Prostate gland (tissue), 2 donors: ENCODE results near the gene NREP.

ENCODE experiments used
- POLR2A ChIP-seq: fragments of 450-650 bp; IDR thresholded peaks from one replicate; pipeline ENCODE4 v1.6.1; 2016; ENCODE audit warnings: antibody characterized with exemption, mild to moderate bottlenecking
- POLR2AphosphoS5 ChIP-seq: sonication (generic); formaldehyde crosslinking; IDR thresholded peaks from one replicate; pipeline ENCODE4 v1.6.1; 2017; ENCODE audit warnings: antibody characterized with exemption
- TF ChIP-seq, protein P1 (sequence below), 4 experiments: fragments of 200-600 bp in 2 of 4; fragments of 450-650 bp in 2 of 4; sonication (generic) in 2 of 4; IDR thresholded peaks; 1 replicate in 3 of 4; 2 replicates in 1 of 4; pipeline ENCODE4 v1.5.1; 2016 to 2019; ENCODE audit warnings: antibody characterized with exemption in 4 of 4, mild to moderate bottlenecking in 2 of 4, moderate library complexity in 2 of 4

DNA sequence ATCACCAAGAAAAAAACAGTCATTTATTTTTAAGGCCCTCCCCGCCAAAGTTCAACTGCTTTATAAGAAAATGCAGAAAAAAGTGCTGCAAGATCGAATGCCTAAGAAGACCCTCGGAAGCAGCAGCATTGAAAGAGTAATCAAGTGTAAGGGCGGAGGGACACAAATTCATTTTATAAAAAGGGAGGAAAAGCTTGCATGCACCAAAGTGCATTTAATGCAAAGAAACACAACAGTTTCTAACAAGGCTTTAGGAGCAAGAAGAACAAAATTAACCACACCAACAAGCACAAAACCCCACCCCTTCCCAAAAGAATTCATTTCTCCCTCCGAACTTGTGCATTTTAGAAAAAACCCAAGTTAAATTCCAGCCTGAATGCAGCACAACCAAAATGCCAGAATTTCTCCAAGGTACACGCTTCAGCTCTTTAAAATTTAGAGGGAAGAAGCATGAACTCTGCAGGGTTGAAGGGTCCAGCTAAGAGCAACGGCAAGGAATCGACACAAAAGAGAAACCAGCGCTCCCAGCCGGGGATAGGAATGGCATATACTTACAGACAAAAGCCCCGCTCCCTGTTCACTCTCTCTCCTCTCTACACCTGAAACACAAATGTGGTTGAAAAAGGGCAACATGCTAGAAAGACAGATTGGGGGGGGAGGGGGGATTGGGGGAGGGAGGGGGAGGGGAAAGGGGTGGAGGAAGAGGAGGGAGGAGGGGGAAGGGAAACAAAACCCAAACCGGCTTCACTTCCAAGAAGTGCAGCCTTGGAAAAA is at the start of gene NREP:
- no peak for TF ChIP-seq POLR2A
- no peak for TF ChIP-seq POLR2AphosphoS5
- TF ChIP-seq, protein P1, sequence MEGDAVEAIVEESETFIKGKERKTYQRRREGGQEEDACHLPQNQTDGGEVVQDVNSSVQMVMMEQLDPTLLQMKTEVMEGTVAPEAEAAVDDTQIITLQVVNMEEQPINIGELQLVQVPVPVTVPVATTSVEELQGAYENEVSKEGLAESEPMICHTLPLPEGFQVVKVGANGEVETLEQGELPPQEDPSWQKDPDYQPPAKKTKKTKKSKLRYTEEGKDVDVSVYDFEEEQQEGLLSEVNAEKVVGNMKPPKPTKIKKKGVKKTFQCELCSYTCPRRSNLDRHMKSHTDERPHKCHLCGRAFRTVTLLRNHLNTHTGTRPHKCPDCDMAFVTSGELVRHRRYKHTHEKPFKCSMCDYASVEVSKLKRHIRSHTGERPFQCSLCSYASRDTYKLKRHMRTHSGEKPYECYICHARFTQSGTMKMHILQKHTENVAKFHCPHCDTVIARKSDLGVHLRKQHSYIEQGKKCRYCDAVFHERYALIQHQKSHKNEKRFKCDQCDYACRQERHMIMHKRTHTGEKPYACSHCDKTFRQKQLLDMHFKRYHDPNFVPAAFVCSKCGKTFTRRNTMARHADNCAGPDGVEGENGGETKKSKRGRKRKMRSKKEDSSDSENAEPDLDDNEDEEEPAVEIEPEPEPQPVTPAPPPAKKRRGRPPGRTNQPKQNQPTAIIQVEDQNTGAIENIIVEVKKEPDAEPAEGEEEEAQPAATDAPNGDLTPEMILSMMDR (IDR thresholded peaks at IDR 0.05), result no peak
